Measurements from ENCODE around the gene POLR2B.
"Not testable (repeated sequence)": the region's sequence is repeated elsewhere in the genome, so short reads cannot be mapped to it uniquely, and the experiment has no call there.

The POLR2B gene

GRCh38 chr4:56978750-56979303 lies at the start of gene POLR2B:
TSS of gene POLR2B (plus strand) at chr4:56978896. CDS start at chr4:56978986, 90 bp downstream.
- peak; percentile 41 for DNase-seq (ENCODE audit: low read depth, low spot score)
- H3K4me3 ChIP-seq (ENCODE audit: low read depth, low read length), result peak within 1 kb of the TSS; percentile 99
- TF ChIP-seq CTCF (IDR thresholded peaks at IDR 0.05; ENCODE audit: insufficient read depth, low read length, missing control alignments), result no peak
- POLR2A ChIA-PET, result interaction anchor here (0.5 to 1.2 kb wide), 7 partner anchors 10 to 123 kb away, joined by 3 to 5 read pairs (median 3); no protein-coding TSS in a partner anchor
- CTCF ChIA-PET, result interaction anchor here (1.4 to 1.7 kb wide), 3 partner anchors 9 to 185 kb away, joined by 3 to 9 read pairs (median 8); no protein-coding TSS in a partner anchor

GRCh38 chr4:56930638-56931037 lies 48.1 kb upstream of the POLR2B start:
- no peak for TF ChIP-seq CTCF (IDR thresholded peaks at IDR 0.05; ENCODE audit: insufficient read depth, low read length, missing control alignments)
- ChIA-PET POLR2A (no interaction called here), CTCF (no interaction called here)
- no peak overlapping the region for H3K4me3 ChIP-seq (ENCODE audit: low read depth, low read length)
- no peak for DNase-seq (ENCODE audit: low read depth, low spot score)

GRCh38 chr4:56931924-56932323 lies 46.8 kb upstream of the POLR2B start:
- DNase-seq (ENCODE audit: low read depth, low spot score), result no peak
- no peak for TF ChIP-seq CTCF (IDR thresholded peaks at IDR 0.05; ENCODE audit: insufficient read depth, low read length, missing control alignments)
- no peak overlapping the region for H3K4me3 ChIP-seq (ENCODE audit: low read depth, low read length)
- ChIA-PET POLR2A (no interaction called here), CTCF (no interaction called here)

GRCh38 chr4:56937262-56937661 lies 41.4 kb upstream of the POLR2B start:
- ChIA-PET CTCF (interaction anchor here (1.0 kb wide), 1 partner anchor 14 kb away, joined by 3 read pairs; no protein-coding TSS in a partner anchor), POLR2A (interaction anchor here (0.9 kb wide), 1 partner anchor 24 kb away, joined by 3 read pairs; no protein-coding TSS in a partner anchor)
- DNase-seq (ENCODE audit: low read depth, low spot score), result peak; percentile 52
- no peak overlapping the region for H3K4me3 ChIP-seq (ENCODE audit: low read depth, low read length)
- no peak for TF ChIP-seq CTCF (IDR thresholded peaks at IDR 0.05; ENCODE audit: insufficient read depth, low read length, missing control alignments)

GRCh38 chr4:56939826-56940225 lies 38.9 kb upstream of the POLR2B start:
- POLR2A ChIA-PET; H3K4me3 ChIP-seq (ENCODE audit: low read depth, low read length); DNase-seq (ENCODE audit: low read depth, low spot score); CTCF ChIA-PET: not testable (repeated sequence)

GRCh38 chr4:56940403-56940802 lies 38.3 kb upstream of the POLR2B start:
- no peak for TF ChIP-seq CTCF (IDR thresholded peaks at IDR 0.05; ENCODE audit: insufficient read depth, low read length, missing control alignments)
- ChIA-PET POLR2A (no interaction called here), CTCF (no interaction called here)
- no peak for DNase-seq (ENCODE audit: low read depth, low spot score)
- H3K4me3 ChIP-seq (ENCODE audit: low read depth, low read length), result no peak overlapping the region

- POLR2A ChIA-PET, result no interaction called here
- DNase-seq (ENCODE audit: low read depth, low spot score), result no peak
- no peak for TF ChIP-seq CTCF (IDR thresholded peaks at IDR 0.05; ENCODE audit: insufficient read depth, low read length, missing control alignments)
- CTCF ChIA-PET, result no interaction called here
- no peak overlapping the region for H3K4me3 ChIP-seq (ENCODE audit: low read depth, low read length)
These were observed 37.7 kb upstream of the POLR2B start for GRCh38 chr4:56940971-56941370.

Data from AG04449 (cell line).